GM10266 (cell line): ENCODE data around the gene SLC8B1.

ENCODE experiments used
- DNase-seq: peaks from one replicate; pipeline ENCODE4 v3.0.0; 2012; ENCODE audit errors: extremely low spot score
- TF ChIP-seq, protein P1 (sequence below): IDR thresholded peaks from 2 replicates; pipeline ENCODE4 v1.5.1; 2012; ENCODE audit warnings: mild to moderate bottlenecking, low read depth; ENCODE audit not compliant: control insufficient read depth, insufficient read depth; ENCODE audit errors: missing control alignments

SLC8B1 gene

GRCh38 chr12:113268621-113269020 is 66.3 kb downstream of the SLC8B1 start:
- TF ChIP-seq, protein P1, sequence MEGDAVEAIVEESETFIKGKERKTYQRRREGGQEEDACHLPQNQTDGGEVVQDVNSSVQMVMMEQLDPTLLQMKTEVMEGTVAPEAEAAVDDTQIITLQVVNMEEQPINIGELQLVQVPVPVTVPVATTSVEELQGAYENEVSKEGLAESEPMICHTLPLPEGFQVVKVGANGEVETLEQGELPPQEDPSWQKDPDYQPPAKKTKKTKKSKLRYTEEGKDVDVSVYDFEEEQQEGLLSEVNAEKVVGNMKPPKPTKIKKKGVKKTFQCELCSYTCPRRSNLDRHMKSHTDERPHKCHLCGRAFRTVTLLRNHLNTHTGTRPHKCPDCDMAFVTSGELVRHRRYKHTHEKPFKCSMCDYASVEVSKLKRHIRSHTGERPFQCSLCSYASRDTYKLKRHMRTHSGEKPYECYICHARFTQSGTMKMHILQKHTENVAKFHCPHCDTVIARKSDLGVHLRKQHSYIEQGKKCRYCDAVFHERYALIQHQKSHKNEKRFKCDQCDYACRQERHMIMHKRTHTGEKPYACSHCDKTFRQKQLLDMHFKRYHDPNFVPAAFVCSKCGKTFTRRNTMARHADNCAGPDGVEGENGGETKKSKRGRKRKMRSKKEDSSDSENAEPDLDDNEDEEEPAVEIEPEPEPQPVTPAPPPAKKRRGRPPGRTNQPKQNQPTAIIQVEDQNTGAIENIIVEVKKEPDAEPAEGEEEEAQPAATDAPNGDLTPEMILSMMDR = no peak
- DNase-seq = no peak

GRCh38 chr12:113268136-113268535 is 66.8 kb downstream of the SLC8B1 start:
- TF ChIP-seq, protein P1 = no peak
- DNase-seq = no peak

DNA sequence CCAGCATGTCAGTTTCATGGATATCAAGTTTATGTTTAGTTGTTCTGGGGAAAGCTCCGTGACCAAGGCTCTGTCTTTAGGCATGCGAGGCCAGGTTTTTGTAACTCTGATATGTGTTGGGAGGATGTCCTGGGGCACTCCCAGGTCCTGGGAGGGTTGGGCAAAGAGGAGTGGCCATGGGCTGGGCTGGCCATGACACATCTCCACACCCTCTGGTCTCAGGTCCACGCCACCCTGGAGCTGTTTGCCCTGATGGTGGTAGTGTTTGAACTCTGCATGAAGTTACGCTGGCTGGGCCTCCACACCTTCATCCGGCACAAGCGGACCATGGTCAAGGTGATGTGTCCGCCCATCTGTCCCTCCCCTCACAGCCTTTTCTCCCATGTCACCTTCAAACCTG is 67.3 kb downstream of the SLC8B1 start:
- no peak for DNase-seq
- TF ChIP-seq, protein P1 = no peak

GRCh38 chr12:113266106-113266895 is 68.6 kb downstream of the SLC8B1 start:
- DNase-seq = no peak
- TF ChIP-seq, protein P1 = no peak

- TF ChIP-seq, protein P1 = no peak
- no peak for DNase-seq
These were observed 71.4 kb downstream of the SLC8B1 start for GRCh38 chr12:113263431-113263963.

GRCh38 chr12:113262710-113263109 is 72.2 kb downstream of the SLC8B1 start:
- TF ChIP-seq, protein P1 = no peak
- DNase-seq = no peak

GRCh38 chr12:113261847-113262470 is 73.0 kb downstream of the SLC8B1 start:
- no peak for DNase-seq
- TF ChIP-seq, protein P1 = no peak
